DMS 273 treated with DMSO at 0.1 percent for 48 hours (cell line): ENCODE measurements around the gene KPTN.

Source experiments
- DNase-seq: peaks from one replicate; lab custom pipeline; 2025; lab: John Stamatoyannopoulos, UW

Gene KPTN

GRCh38 chr19:47469363-47469700, 14.7 kb downstream of the KPTN start:
- no peak for DNase-seq

- DNase-seq, result no peak
Observed at GRCh38 chr19:47467914-47468313, 16.1 kb downstream of the KPTN start.

GRCh38 chr19:47465957-47466356, 18.1 kb downstream of the KPTN start:
- no peak for DNase-seq

- DNase-seq, result no peak
Observed at GRCh38 chr19:47464675-47465419, 19.2 kb downstream of the KPTN start.

GRCh38 chr19:47461876-47462275, 22.1 kb downstream of the KPTN start:
- DNase-seq, result no peak

- no peak for DNase-seq
Observed at GRCh38 chr19:47459477-47459876, 24.5 kb downstream of the KPTN start.

GRCh38 chr19:47458672-47459071, 25.3 kb downstream of the KPTN start:
- no peak for DNase-seq

GRCh38 chr19:47456721-47457474, 27.1 kb downstream of the KPTN start:
- no peak for DNase-seq

- DNase-seq, result no peak
Observed at GRCh38 chr19:47450478-47450877, 33.5 kb downstream of the KPTN start.

- DNase-seq, result no peak
Observed at GRCh38 chr19:47448360-47448727, 35.7 kb downstream of the KPTN start.

- no peak for DNase-seq
Observed at GRCh38 chr19:47447470-47448359, 36.3 kb downstream of the KPTN start.

GRCh38 chr19:47446534-47447469, 37.2 kb downstream of the KPTN start:
- no peak for DNase-seq

GRCh38 chr19:47445937-47446402, 38.0 kb downstream of the KPTN start:
- DNase-seq, result peak; percentile 44

GRCh38 chr19:47445527-47445926, 38.5 kb downstream of the KPTN start:
- DNase-seq, result peak; percentile 62

GRCh38 chr19:47444388-47444821, 39.6 kb downstream of the KPTN start:
- DNase-seq, result no peak

GRCh38 chr19:47443331-47443730, 40.7 kb downstream of the KPTN start:
- DNase-seq, result no peak

- no peak for DNase-seq
Observed at GRCh38 chr19:47438793-47439220, 45.2 kb downstream of the KPTN start.

GRCh38 chr19:47437500-47437899, 46.5 kb downstream of the KPTN start:
- DNase-seq, result no peak

- DNase-seq, result peak; percentile 22
Observed at GRCh38 chr19:47436712-47437401, 47.2 kb downstream of the KPTN start.

- DNase-seq, result no peak
Observed at GRCh38 chr19:47435883-47436417, 48.1 kb downstream of the KPTN start.
